ENCODE measurements around the gene NEK10. TPM values are rescaled to one million over a fixed set of nuclear protein-coding genes. Genes with fewer than 3 reads are reported as not detected.

The NEK10 gene
- polyA plus RNA-seq, 3 donors from 2014 or later, result 0.57 TPM; not detected in 2

DNA sequence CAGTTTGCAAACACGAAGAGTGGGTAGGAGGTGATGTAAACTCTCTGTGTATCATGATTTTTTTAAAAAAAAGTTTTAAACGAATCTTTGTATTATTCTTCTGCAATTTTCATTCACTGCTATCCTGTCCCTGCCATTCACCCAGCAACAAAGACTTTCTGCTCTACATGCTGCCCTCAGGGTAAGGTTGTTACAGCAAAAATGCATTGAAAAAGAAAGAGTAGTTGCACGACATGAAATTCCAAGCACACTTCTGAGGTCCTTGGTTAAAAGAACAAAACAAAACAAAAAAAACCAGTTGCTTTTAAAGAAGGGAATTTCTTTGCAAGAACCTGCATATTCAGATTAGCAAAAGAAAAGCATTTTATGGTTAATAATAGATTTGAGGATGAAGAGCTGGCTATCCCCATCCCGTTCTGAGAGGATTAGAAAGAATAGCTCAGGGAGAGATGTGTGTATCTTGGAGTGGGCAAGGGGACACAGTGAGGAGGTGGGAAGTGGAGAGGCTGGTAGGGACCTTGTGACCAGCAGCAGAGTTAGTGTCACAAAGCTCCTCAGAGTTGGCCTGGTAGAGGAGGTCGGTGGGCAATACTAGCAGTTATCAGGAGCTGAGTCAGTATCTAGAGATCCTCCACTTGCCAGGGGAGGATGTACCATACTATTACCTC lies 290.8 kb downstream of the NEK10 start:
- Mint-ChIP-seq H3K27me3 (ENCODE audit: low read depth in 3 of 3) (peaks cover 1 to 7% (median 2%) of the 10 kb centered on the region in 3 donors), H3K9me3 (peaks cover 0 to 6% (median 0%) of the 10 kb centered on the region in 6 donors), H3K36me3 (no peaks in the 10 kb centered on the region), H3K4me1 (no peaks in the 10 kb centered on the region), H3K27ac (no peak overlapping the region), H3K4me3 (no peak overlapping the region)
- DNase-seq, result no peak

DNA sequence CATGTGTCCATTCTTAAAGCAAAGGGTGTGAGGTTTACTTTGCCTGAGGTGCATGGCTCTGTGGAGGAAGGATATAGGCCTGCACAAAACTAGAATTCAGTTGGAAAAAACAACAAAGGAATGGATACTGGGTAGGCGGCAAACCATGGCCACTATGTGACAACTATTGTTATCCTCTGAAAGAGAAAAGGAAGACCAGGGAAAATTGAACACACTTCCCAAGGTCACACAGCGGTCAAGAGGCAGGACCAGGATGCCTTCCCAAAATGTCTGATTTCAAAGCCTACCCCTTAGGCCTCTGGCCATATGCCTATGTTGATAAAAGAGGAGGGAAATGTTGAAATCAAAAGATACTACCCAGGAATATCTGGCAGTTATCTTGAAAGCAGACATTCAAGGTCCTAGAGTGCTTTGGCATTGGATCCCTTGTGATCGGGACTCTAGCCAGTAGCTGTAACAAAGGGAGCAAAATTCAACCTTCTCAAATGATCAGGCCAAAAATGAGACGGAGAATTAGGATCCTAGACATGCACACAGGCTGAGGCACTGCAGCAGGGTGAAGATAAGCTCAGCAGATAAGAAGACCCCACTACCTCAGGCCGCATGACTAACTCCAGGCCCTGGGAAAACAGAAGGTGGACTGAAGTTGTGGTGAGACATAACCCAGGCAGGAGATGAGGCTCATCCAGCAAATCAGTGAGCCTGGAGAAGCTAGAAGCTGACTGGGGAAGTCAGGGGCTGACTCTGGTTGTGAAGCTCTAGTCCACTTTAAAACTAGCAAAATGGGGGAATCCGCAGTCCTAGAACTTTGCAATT lies 292.2 kb downstream of the NEK10 start:
- Mint-ChIP-seq H3K27me3 (ENCODE audit: low read depth in 3 of 3) (peaks cover 4 to 7% (median 6%) of the 10 kb centered on the region in 3 donors), H3K9me3 (no peaks in the 10 kb centered on the region), H3K27ac (no peak overlapping the region), H3K36me3 (no peaks in the 10 kb centered on the region), H3K4me1 (no peaks in the 10 kb centered on the region), H3K4me3 (no peak overlapping the region)
- DNase-seq, result no peak

GRCh38 chr3:27074914-27075313 lies 294.3 kb downstream of the NEK10 start:
- Mint-ChIP-seq H3K36me3 (no peaks in the 10 kb centered on the region), H3K9me3 (peaks cover 0 to 5% (median 0%) of the 10 kb centered on the region in 6 donors), H3K4me3 (no peak overlapping the region)

DNA sequence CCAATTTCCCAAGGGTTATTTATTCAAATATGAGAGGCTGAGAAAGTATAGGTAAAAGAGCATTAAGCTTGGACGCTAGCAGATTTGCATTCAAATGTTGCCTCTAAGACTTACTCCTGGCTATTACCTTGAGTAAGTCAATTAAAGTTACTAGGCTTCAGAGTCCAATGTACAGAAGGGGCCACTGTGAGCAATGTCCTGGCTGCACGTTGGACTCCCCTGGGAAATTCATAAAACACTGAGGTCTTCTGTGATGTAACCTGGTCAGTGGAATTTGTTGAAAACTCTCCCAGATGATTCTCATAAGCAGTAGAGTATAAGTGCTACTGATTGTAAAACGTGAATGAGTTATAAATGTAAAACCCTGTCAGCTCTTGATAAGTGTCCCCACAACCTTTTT lies 295.3 kb downstream of the NEK10 start:
- DNase-seq, result no peak
- Mint-ChIP-seq H3K9me3 (peaks cover 0 to 5% (median 0%) of the 10 kb centered on the region in 6 donors), H3K27ac (no peak overlapping the region), H3K27me3 (ENCODE audit: low read depth in 3 of 3) (peaks cover 4 to 10% (median 4%) of the 10 kb centered on the region in 3 donors), H3K4me1 (no peaks in the 10 kb centered on the region), H3K4me3 (no peak overlapping the region), H3K36me3 (no peaks in the 10 kb centered on the region)

More at GRCh38 chr3:27074914-27075313, 294.3 kb downstream of the NEK10 start:
- Mint-ChIP-seq H3K4me1 (no peaks in the 10 kb centered on the region), H3K27ac (no peak overlapping the region), H3K27me3 (ENCODE audit: low read depth in 3 of 3) (peaks cover 4 to 10% (median 5%) of the 10 kb centered on the region in 3 donors)
- DNase-seq, result no peak

GRCh38 chr3:27072810-27073651 lies 296.2 kb downstream of the NEK10 start:
- Mint-ChIP-seq H3K27ac (no peak overlapping the region), H3K27me3 (ENCODE audit: low read depth in 3 of 3) (peaks cover 4 to 7% (median 4%) of the 10 kb centered on the region in 3 donors), H3K36me3 (no peaks in the 10 kb centered on the region), H3K4me1 (no peaks in the 10 kb centered on the region), H3K9me3 (peaks cover 0 to 5% (median 0%) of the 10 kb centered on the region in 6 donors), H3K4me3 (no peak overlapping the region)
- no peak for DNase-seq

DNA sequence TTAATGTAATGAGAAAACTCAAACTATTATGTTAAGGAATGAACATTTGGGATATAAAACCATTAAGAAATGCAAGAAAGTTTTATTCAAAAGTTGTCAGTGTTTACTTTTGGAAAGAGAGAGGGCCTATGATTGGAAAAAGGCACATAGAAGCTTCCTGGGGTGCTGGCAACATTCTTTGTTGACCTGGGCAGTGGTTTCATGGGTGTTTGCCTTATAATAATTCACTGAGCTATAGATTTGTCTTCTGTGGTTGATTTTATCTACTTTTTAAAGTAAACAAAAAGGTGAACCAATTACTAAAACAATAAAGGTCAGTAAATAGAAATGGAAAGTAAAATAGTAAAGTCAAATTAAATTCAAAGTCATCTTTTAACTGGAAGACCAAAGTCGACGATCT lies 308.8 kb downstream of the NEK10 start:
- Mint-ChIP-seq H3K27ac (no peak overlapping the region), H3K4me3 (no peak overlapping the region), H3K9me3 (peaks cover 2 to 24% (median 8%) of the 10 kb centered on the region in 6 donors), H3K36me3 (no peaks in the 10 kb centered on the region), H3K4me1 (no peaks in the 10 kb centered on the region), H3K27me3 (ENCODE audit: low read depth in 3 of 3) (peaks cover 0 to 2% (median 0%) of the 10 kb centered on the region in 3 donors)
- no peak for DNase-seq

Other genes with a start within 250 kb of the NEK10 start
- 10 to 100 TPM in 1 of 3 donors, 1 to 10 TPM in 2; 1.6 to 13.5 (median 8.4) TPM for gene SLC4A7, start 115.0 kb upstream of the NEK10 start, polyA plus RNA-seq